H9 (cell line): ENCODE data around the gene HUNK. TPM values are rescaled to one million over a fixed set of nuclear protein-coding genes. Genes with fewer than 3 reads are reported as not detected.

ENCODE experiments used
- DNase-seq: peaks from one replicate; pipeline ENCODE4 v3.0.0-alpha.2; 2017
- H2AFZ ChIP-seq: one replicate; pipeline ENCODE4 v1.6.1; 2013; ENCODE audit warnings: mild to moderate bottlenecking, low read length, control low read depth, moderate library complexity
- H2AK5ac ChIP-seq: 2 replicates; pipeline ENCODE4 v1.6.1; 2013; ENCODE audit warnings: low read length, control low read depth, mixed read lengths; ENCODE audit not compliant: insufficient read length
- H2BK120ac ChIP-seq: one replicate; pipeline ENCODE4 v1.6.1; 2013; ENCODE audit warnings: low read depth, mild to moderate bottlenecking, low read length, control low read depth, inconsistent platforms; ENCODE audit not compliant: poor library complexity, severe bottlenecking
- H2BK12ac ChIP-seq: 2 replicates; pipeline ENCODE4 v1.6.1; 2013; ENCODE audit warnings: low read length, control low read depth, mixed read lengths, low read depth; ENCODE audit not compliant: insufficient read length
- H2BK15ac ChIP-seq: 2 replicates; pipeline ENCODE4 v1.6.1; 2013; ENCODE audit warnings: low read depth, low read length, control low read depth
- H2BK20ac ChIP-seq: one replicate; pipeline ENCODE4 v1.6.1; 2013; ENCODE audit warnings: low read depth, mild to moderate bottlenecking, low read length, control low read depth, inconsistent platforms; ENCODE audit not compliant: poor library complexity, severe bottlenecking
- H2BK5ac ChIP-seq: 2 replicates; pipeline ENCODE4 v1.6.1; 2013; ENCODE audit warnings: low read length, control low read depth, mixed read lengths; ENCODE audit not compliant: insufficient read length
- H3K14ac ChIP-seq: 2 replicates; pipeline ENCODE4 v1.6.1; 2013; ENCODE audit warnings: low read length, control low read depth; ENCODE audit not compliant: insufficient read depth
- H3K18ac ChIP-seq: 2 replicates; pipeline ENCODE4 v1.6.1; 2013; ENCODE audit warnings: low read depth, mild to moderate bottlenecking, mixed read lengths, low read length, control low read depth; ENCODE audit not compliant: insufficient read length
- H3K23ac ChIP-seq: 2 replicates; pipeline ENCODE4 v1.6.1; 2013; ENCODE audit warnings: low read length, control low read depth, mixed read lengths, low read depth; ENCODE audit not compliant: insufficient read length
- H3K23me2 ChIP-seq: 2 replicates; pipeline ENCODE4 v1.6.1; 2013; ENCODE audit warnings: low read depth, mild to moderate bottlenecking, mixed read lengths, low read length, control low read depth; ENCODE audit not compliant: insufficient read length, poor library complexity, severe bottlenecking
- H3K27ac ChIP-seq: 2 replicates; pipeline ENCODE4 v1.5.1; 2013; ENCODE audit warnings: low read length, control low read depth, mixed read lengths, low read depth; ENCODE audit not compliant: insufficient read length
- H3K27me3 ChIP-seq: 2 replicates; pipeline ENCODE4 v1.6.1; 2013; ENCODE audit warnings: low read length, control low read depth, inconsistent platforms; ENCODE audit not compliant: insufficient read depth
- H3K4ac ChIP-seq: 2 replicates; pipeline ENCODE4 v1.6.1; 2013; ENCODE audit warnings: low read depth, mild to moderate bottlenecking, control low read depth, inconsistent platforms, low read length, moderate library complexity
- H3K4me1 ChIP-seq: 2 replicates; pipeline ENCODE4 v1.6.1; 2013; ENCODE audit warnings: low read length, control low read depth, inconsistent platforms; ENCODE audit not compliant: insufficient read depth
- H3K4me2 ChIP-seq: 2 replicates; pipeline ENCODE4 v1.6.1; 2013; ENCODE audit warnings: low read length, control low read depth, mixed read lengths; ENCODE audit not compliant: insufficient read length, insufficient read depth
- H3K56ac ChIP-seq: 2 replicates; pipeline ENCODE4 v1.6.1; 2013; ENCODE audit warnings: low read depth, mild to moderate bottlenecking, mixed read lengths, low read length, control low read depth; ENCODE audit not compliant: insufficient read length
- H3K79me1 ChIP-seq: 2 replicates; pipeline ENCODE4 v1.6.1; 2013; ENCODE audit warnings: low read depth, mild to moderate bottlenecking, moderate library complexity, low read length, control low read depth, inconsistent platforms; ENCODE audit not compliant: insufficient read depth, poor library complexity, severe bottlenecking
- H3K79me2 ChIP-seq: 2 replicates; pipeline ENCODE4 v1.6.1; 2013; ENCODE audit warnings: low read length, control low read depth, inconsistent platforms; ENCODE audit not compliant: insufficient read depth
- H3K9ac ChIP-seq: 2 replicates; pipeline ENCODE4 v1.6.1; 2013; ENCODE audit warnings: low read length, control low read depth, mixed read lengths; ENCODE audit not compliant: insufficient read length; ENCODE audit errors: extremely low read depth
- H3K9me3 ChIP-seq: one replicate; pipeline ENCODE4 v1.6.1; 2013; ENCODE audit warnings: low read depth, low read length, inconsistent platforms; ENCODE audit not compliant: control insufficient read depth
- H3T11ph ChIP-seq: one replicate; pipeline ENCODE4 v1.6.1; 2013; ENCODE audit warnings: mild to moderate bottlenecking, low read length, control low read depth, inconsistent platforms
- H4K20me1 ChIP-seq: one replicate; pipeline ENCODE4 v1.6.1; 2013; ENCODE audit not compliant: control insufficient read depth, insufficient read length, insufficient read depth
- H4K5ac ChIP-seq: 2 replicates; pipeline ENCODE4 v1.6.1; 2013; ENCODE audit warnings: low read depth, mild to moderate bottlenecking, mixed read lengths, low read length, control low read depth; ENCODE audit not compliant: insufficient read length
- H4K8ac ChIP-seq: replicated peaks from 2 replicates; pipeline ENCODE4 v1.6.1; 2013; ENCODE audit warnings: low read length, control low read depth, mixed read lengths, low read depth; ENCODE audit not compliant: insufficient read length
- H4K91ac ChIP-seq: 2 replicates; pipeline ENCODE4 v1.6.1; 2013; ENCODE audit warnings: low read depth, mild to moderate bottlenecking, moderate library complexity, mixed read lengths, low read length, control low read depth; ENCODE audit not compliant: insufficient read length
- H3K27ac Mint-ChIP-seq, 3 experiments: 2 replicates in 2 of 3; 3 replicates in 1 of 3; pipeline ENCODE4 v1.8.0; 2020 to 2021; ENCODE audit warnings: mixed read lengths in 3 of 3, mild to moderate bottlenecking in 1 of 3, moderate library complexity in 1 of 3
- H3K27me3 Mint-ChIP-seq: 2 replicates; pipeline ENCODE4 v1.8.0; 2021; ENCODE audit warnings: low read depth, mild to moderate bottlenecking, moderate library complexity, mixed read lengths
- H3K36me3 Mint-ChIP-seq, 3 experiments: 2 replicates in 2 of 3; 3 replicates in 1 of 3; pipeline ENCODE4 v1.8.0; 2020 to 2021; ENCODE audit warnings: low read depth in 3 of 3, mixed read lengths in 3 of 3; ENCODE audit not compliant: insufficient read depth in 1 of 3
- H3K4me1 Mint-ChIP-seq, 2 experiments: 2 replicates each; pipeline ENCODE4 v1.8.0; 2020; ENCODE audit warnings: mixed read lengths in 2 of 2
- H3K4me3 Mint-ChIP-seq, 2 experiments: 2 replicates in 1 of 2; 3 replicates in 1 of 2; pipeline ENCODE4 v1.8.0; 2020 to 2021; ENCODE audit warnings: mild to moderate bottlenecking in 2 of 2, mixed read lengths in 2 of 2, moderate library complexity in 1 of 2
- H3K9me3 Mint-ChIP-seq, 2 experiments: 2 replicates in 1 of 2; 3 replicates in 1 of 2; pipeline ENCODE4 v1.8.0; 2020; ENCODE audit warnings: mild to moderate bottlenecking in 2 of 2, mixed read lengths in 2 of 2, moderate library complexity in 1 of 2
- CTCF ChIP-seq: fragments of 200-600 bp; sonication (generic); conservative IDR thresholded peaks from 3 replicates; pipeline ENCODE4 v1.8.0; 2021; ENCODE audit warnings: antibody characterized with exemption, mild to moderate bottlenecking
- WGBS: extraction: QIAGEN DNeasy Blood & Tissue Kit; methylation state at CpG from one replicate; pipeline ENCODE4 v1.1.7; 2013; ENCODE audit warnings: missing lambda C conversion rate, low lambda C conversion rate, mixed read lengths; ENCODE audit not compliant: insufficient read length; ENCODE audit errors: extremely low coverage; 5-methylcytosine and 5-hydroxymethylcytosine counted together
- total RNA-seq: library from RNA; stranded (reverse); gene quantifications from 2 replicates; pipeline ENCODE4 v1.2.1, GENCODE V29; 2021

The HUNK gene
- total RNA-seq, 1 experiment from 2014 or later = 5.8 TPM

- no peak overlapping the region for H2AFZ ChIP-seq
- peaks cover 39 to 44% of the 10 kb centered on the region in 2 experiments for H3K4me1 Mint-ChIP-seq
These were observed 21.6 kb downstream of the HUNK start for GRCh38 chr21:31894457-31894856.

More at GRCh38 chr21:31894457-31894856, 21.6 kb downstream of the HUNK start:
- Histone ChIP-seq H3T11ph (no peak overlapping the region), H3K23ac (no peak overlapping the region), H3K79me1 (no peaks in the 10 kb centered on the region), H4K8ac (no peak overlapping the region), H3K27ac (no peak overlapping the region), H2BK15ac (no peak overlapping the region), H3K9ac (no peak overlapping the region), H2AK5ac (no peak overlapping the region), H3K79me2 (no peaks in the 10 kb centered on the region), H2BK20ac (no peak overlapping the region), H3K4me1 (peaks cover 11% of the 10 kb centered on the region; the same call in 1 of the 2 replicates), H4K20me1 (no peaks in the 10 kb centered on the region), H4K5ac (no peak overlapping the region), H2BK5ac (no peak overlapping the region), H3K56ac (no peak overlapping the region), H3K9me3 (no peaks in the 10 kb centered on the region), H2BK120ac (no peak overlapping the region), H2BK12ac (no peak overlapping the region), H3K4me2 (no peak overlapping the region), H3K23me2 (no peaks in the 10 kb centered on the region), H3K18ac (no peak overlapping the region), H3K14ac (no peak overlapping the region), H3K4ac (no peak overlapping the region), H3K27me3 (no peaks in the 10 kb centered on the region), H4K91ac (no peak overlapping the region)
- Mint-ChIP-seq H3K4me3 (no peak overlapping the region; a peak in 1 of 5 replicates), H3K27me3 (peaks cover 1% of the 10 kb centered on the region; the same call in 1 of the 2 replicates), H3K36me3 (no peaks in the 10 kb centered on the region; a peak in 1 of 7 replicates), H3K9me3 (no peaks in the 10 kb centered on the region), H3K27ac (peak overlapping the region in 1 of 3 experiments; percentile 63; a peak in 1 of 7 replicates)
- TF ChIP-seq CTCF = no peak
- DNase-seq = no peak
- WGBS = no CpG with 5 or more reads among the region's 2 CpGs
